Body of pancreas (tissue), 4 donors: ENCODE measurements around the gene NOL11.

Experiments used
- POLR2A ChIP-seq, 3 donors: fragments of 450-650 bp; IDR thresholded peaks; one replicate each; pipeline ENCODE4 v1.6.1; 2016; ENCODE audit warnings: antibody characterized with exemption in 3 of 3, mild to moderate bottlenecking in 2 of 3
- TF ChIP-seq, protein P1 (sequence below), 7 experiments: fragments of 450-650 bp in 4 of 7; fragments of 200-600 bp in 3 of 7; sonication (generic) in 3 of 7; IDR thresholded peaks; one replicate each; pipeline ENCODE4 v1.5.1; 2016 to 2019; ENCODE audit warnings: antibody characterized with exemption in 7 of 7

DNA sequence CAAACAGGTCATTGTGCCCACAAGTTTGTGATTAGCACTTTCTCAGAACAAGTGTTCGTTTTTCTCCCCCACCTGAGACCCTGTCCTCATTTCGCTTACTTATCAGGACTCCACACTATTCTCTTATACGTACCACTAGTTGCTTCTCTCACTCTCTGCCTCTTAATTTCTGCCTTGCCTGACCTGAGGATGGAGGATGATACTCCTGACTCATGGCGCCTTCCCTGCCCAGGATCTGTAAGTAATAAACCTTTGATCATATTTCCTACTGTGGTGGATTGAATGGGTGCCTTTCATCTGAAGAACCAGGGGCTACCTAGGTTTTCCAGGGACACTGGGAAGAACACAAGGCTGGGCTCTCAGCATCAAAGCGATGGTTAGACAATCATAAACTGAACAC lies 67.8 kb downstream of the NOL11 start:
- TF ChIP-seq, protein P1, sequence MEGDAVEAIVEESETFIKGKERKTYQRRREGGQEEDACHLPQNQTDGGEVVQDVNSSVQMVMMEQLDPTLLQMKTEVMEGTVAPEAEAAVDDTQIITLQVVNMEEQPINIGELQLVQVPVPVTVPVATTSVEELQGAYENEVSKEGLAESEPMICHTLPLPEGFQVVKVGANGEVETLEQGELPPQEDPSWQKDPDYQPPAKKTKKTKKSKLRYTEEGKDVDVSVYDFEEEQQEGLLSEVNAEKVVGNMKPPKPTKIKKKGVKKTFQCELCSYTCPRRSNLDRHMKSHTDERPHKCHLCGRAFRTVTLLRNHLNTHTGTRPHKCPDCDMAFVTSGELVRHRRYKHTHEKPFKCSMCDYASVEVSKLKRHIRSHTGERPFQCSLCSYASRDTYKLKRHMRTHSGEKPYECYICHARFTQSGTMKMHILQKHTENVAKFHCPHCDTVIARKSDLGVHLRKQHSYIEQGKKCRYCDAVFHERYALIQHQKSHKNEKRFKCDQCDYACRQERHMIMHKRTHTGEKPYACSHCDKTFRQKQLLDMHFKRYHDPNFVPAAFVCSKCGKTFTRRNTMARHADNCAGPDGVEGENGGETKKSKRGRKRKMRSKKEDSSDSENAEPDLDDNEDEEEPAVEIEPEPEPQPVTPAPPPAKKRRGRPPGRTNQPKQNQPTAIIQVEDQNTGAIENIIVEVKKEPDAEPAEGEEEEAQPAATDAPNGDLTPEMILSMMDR (IDR thresholded peaks at IDR 0.05): no peak
- TF ChIP-seq POLR2A (IDR thresholded peaks at IDR 0.05): no peak
